Body of pancreas (tissue), 4 donors: ENCODE results near the gene HEPHL1. TPM values are rescaled to one million over a fixed set of nuclear protein-coding genes. Genes with fewer than 3 reads are reported as not detected.

Experiments used
- ATAC-seq: fragments of 150-250 bp; one replicate; pipeline ENCODE4 v1.9.1; 2016
- DNase-seq, 4 donors: peaks; one replicate each; pipeline ENCODE4 v3.0.0-alpha.2; 2019
- H3K27ac ChIP-seq, 4 donors: fragments of 200-600 bp; sonication (generic); 1 replicate in 3 of 4; 2 replicates in 1 of 4; pipeline versions ENCODE4 v1.5.1 to v1.6.1; 2016 to 2019; ENCODE audit warnings: mild to moderate bottlenecking in 1 of 4, mixed read lengths in 1 of 4, moderate library complexity in 1 of 4
- H3K27me3 ChIP-seq, 2 donors: fragments of 200-600 bp; sonication (generic); one replicate each; pipeline ENCODE4 v1.6.0; 2016; ENCODE audit warnings: mild to moderate bottlenecking in 1 of 2
- H3K36me3 ChIP-seq, 2 donors: fragments of 200-600 bp; sonication (generic); replicated peaks in 1 of 2; 2 replicates each; pipeline ENCODE4 v1.5.1; 2016; ENCODE audit warnings: low read depth in 2 of 2; ENCODE audit not compliant: insufficient read depth in 1 of 2
- H3K4me1 ChIP-seq: fragments of 200-600 bp; sonication (generic); one replicate; pipeline ENCODE4 v1.6.0; 2016
- H3K4me3 ChIP-seq, 2 donors: fragments of 200-600 bp; sonication (generic); 1 replicate in 1 of 2; 2 replicates in 1 of 2; pipeline ENCODE4 v1.5.1; 2016 to 2019
- H3K9me3 ChIP-seq, 3 donors: fragments of 200-600 bp; sonication (generic); 1 replicate in 2 of 3; 2 replicates in 1 of 3; pipeline ENCODE4 v1.5.1; 2016
- CTCF ChIP-seq, 7 experiments: fragments of 450-650 bp in 4 of 7; fragments of 200-600 bp in 3 of 7; sonication (generic) in 3 of 7; IDR thresholded peaks; one replicate each; pipeline ENCODE4 v1.5.1; 2016 to 2019; ENCODE audit warnings: antibody characterized with exemption in 7 of 7
- POLR2A ChIP-seq, 3 donors: fragments of 450-650 bp; IDR thresholded peaks; one replicate each; pipeline ENCODE4 v1.6.1; 2016; ENCODE audit warnings: antibody characterized with exemption in 3 of 3, mild to moderate bottlenecking in 2 of 3
- WGBS, 2 donors: methylation state at CpG; one replicate each; pipeline ENCODE4 v1.1.5; 2017; 5-methylcytosine and 5-hydroxymethylcytosine counted together
- intact Hi-C: fragments of 100-400 bp; cut with DNase I; formaldehyde crosslinking; loops from one replicate; pipeline ENCODE4 v1.15.1; 2023
- total RNA-seq, 2 donors: library from RNA; depleted of rRNA; stranded (reverse); fragments of >200 nt; gene quantifications; one replicate each; pipeline ENCODE4 v1.1.0, GENCODE V29; 2016

HEPHL1 gene
- total RNA-seq, 2 donors from 2014 or later = not detected

GRCh38 chr11:93983542-93984195, 37.5 kb upstream of the HEPHL1 start:
- Histone ChIP-seq H3K9me3 (peaks cover 0 to 5% (median 0%) of the 10 kb centered on the region in 3 donors), H3K27me3 (no peaks in the 10 kb centered on the region), H3K4me1 (peaks cover 17% of the 10 kb centered on the region), H3K27ac (no peak overlapping the region), H3K36me3 (no peaks in the 10 kb centered on the region), H3K4me3 (no peak overlapping the region)
- intact Hi-C loops = no loop called here
- 35 to 49% methylated on average over 3 of the region's 3 CpGs for WGBS, 2 donors
- no peak for ATAC-seq
- TF ChIP-seq POLR2A (IDR thresholded peaks at IDR 0.05) (no peak), CTCF (IDR thresholded peaks at IDR 0.05) (no peak)
- DNase-seq = no peak

GRCh38 chr11:93984196-93984567, 37.0 kb upstream of the HEPHL1 start:
- Histone ChIP-seq H3K4me3 (no peak overlapping the region), H3K4me1 (peaks cover 17% of the 10 kb centered on the region), H3K27me3 (no peaks in the 10 kb centered on the region), H3K36me3 (no peaks in the 10 kb centered on the region), H3K9me3 (peaks cover 0 to 3% (median 0%) of the 10 kb centered on the region in 3 donors), H3K27ac (no peak overlapping the region)
- 57 to 79% methylated on average over 1 of the region's 1 CpG for WGBS, 2 donors
- no peak for DNase-seq
- intact Hi-C loops = no loop called here
- TF ChIP-seq POLR2A (IDR thresholded peaks at IDR 0.05) (no peak), CTCF (IDR thresholded peaks at IDR 0.05) (no peak)
- ATAC-seq = no peak

GRCh38 chr11:93984936-93985335, 36.2 kb upstream of the HEPHL1 start:
- Histone ChIP-seq H3K9me3 (no peaks in the 10 kb centered on the region), H3K27ac (no peak overlapping the region), H3K4me1 (peaks cover 17% of the 10 kb centered on the region), H3K27me3 (no peaks in the 10 kb centered on the region), H3K36me3 (no peaks in the 10 kb centered on the region), H3K4me3 (no peak overlapping the region)
- TF ChIP-seq CTCF (IDR thresholded peaks at IDR 0.05) (no peak), POLR2A (IDR thresholded peaks at IDR 0.05) (no peak)
- ATAC-seq (no peak), DNase-seq (no peak)
- WGBS, 2 donors = 43 to 46% methylated on average over 2 of the region's 2 CpGs
- intact Hi-C loops = no loop called here

- no peaks in the 10 kb centered on the region for H3K9me3 ChIP-seq
- H3K36me3 ChIP-seq = no peaks in the 10 kb centered on the region
- no peak for TF ChIP-seq POLR2A (IDR thresholded peaks at IDR 0.05)
- TF ChIP-seq CTCF (IDR thresholded peaks at IDR 0.05) = no peak
- no peaks in the 10 kb centered on the region for H3K27me3 ChIP-seq
- 23% methylated on average over 3 of the region's 3 CpGs for WGBS, 2 donors
- intact Hi-C loops = no loop called here
- H3K27ac ChIP-seq = peak overlapping the region in 2 of 4 donors; percentile 27 to 56
- peak; percentile 82 for ATAC-seq
- H3K4me3 ChIP-seq = no peak overlapping the region
- DNase-seq = peak; percentile 52 to 69 (median 58)
- peaks cover 17% of the 10 kb centered on the region for H3K4me1 ChIP-seq
These were observed 34.4 kb upstream of the HEPHL1 start for GRCh38 chr11:93986716-93987115.

GRCh38 chr11:93988455-93988854, 32.7 kb upstream of the HEPHL1 start:
- DNase-seq (no peak), ATAC-seq (no peak)
- no peaks in the 10 kb centered on the region for H3K27me3 ChIP-seq
- peaks cover 0 to 3% (median 0%) of the 10 kb centered on the region in 3 donors for H3K9me3 ChIP-seq
- H3K27ac ChIP-seq = no peak overlapping the region
- H3K4me1 ChIP-seq = peaks cover 17% of the 10 kb centered on the region
- intact Hi-C loops = no loop called here
- no peak overlapping the region for H3K4me3 ChIP-seq
- H3K36me3 ChIP-seq = no peaks in the 10 kb centered on the region
- WGBS, 2 donors = 63 to 79% methylated on average over 1 of the region's 1 CpG
- no peak for TF ChIP-seq POLR2A (IDR thresholded peaks at IDR 0.05)
- no peak for TF ChIP-seq CTCF (IDR thresholded peaks at IDR 0.05)
